HG03565 (cell line): ENCODE data around the gene SMIM21.

Experiments used
- ATAC-seq: cut with Tn5 transposase; IDR thresholded peaks from one replicate; pipeline ENCODE4 v1.9.1; 2021; ENCODE audit warnings: mild to moderate bottlenecking, moderate library complexity; ENCODE audit not compliant: unreplicated experiment

SMIM21 gene

GRCh38 chr18:75427603-75428002 lies at the start of gene SMIM21:
Gene SMIM21 (minus strand): TSS chr18:75427703. CDS start chr18:75427563, 140 bp downstream.
- no peak for ATAC-seq

GRCh38 chr18:75475228-75475627 lies 47.7 kb upstream of the SMIM21 start:
- no peak for ATAC-seq

GRCh38 chr18:75474332-75474731 lies 46.8 kb upstream of the SMIM21 start:
- no peak for ATAC-seq

GRCh38 chr18:75473316-75473715 lies 45.8 kb upstream of the SMIM21 start:
- ATAC-seq, result no peak

GRCh38 chr18:75472906-75473305 lies 45.4 kb upstream of the SMIM21 start:
- no peak for ATAC-seq

GRCh38 chr18:75472396-75472795 lies 44.9 kb upstream of the SMIM21 start:
- no peak for ATAC-seq

- no peak for ATAC-seq
These were observed 44.3 kb upstream of the SMIM21 start for GRCh38 chr18:75471850-75472249.

- no peak for ATAC-seq
These were observed 40.3 kb upstream of the SMIM21 start for GRCh38 chr18:75467851-75468250.

GRCh38 chr18:75467281-75467795 lies 39.8 kb upstream of the SMIM21 start:
- ATAC-seq, result no peak

GRCh38 chr18:75464356-75464755 lies 36.9 kb upstream of the SMIM21 start:
- ATAC-seq, result no peak

GRCh38 chr18:75462178-75462832 lies 34.8 kb upstream of the SMIM21 start:
- no peak for ATAC-seq

- no peak for ATAC-seq
These were observed 28.7 kb upstream of the SMIM21 start for GRCh38 chr18:75456199-75456631.

GRCh38 chr18:75455249-75456198 lies 28.0 kb upstream of the SMIM21 start:
- ATAC-seq, result no peak

GRCh38 chr18:75454022-75454795 lies 26.7 kb upstream of the SMIM21 start:
- ATAC-seq, result no peak

- no peak for ATAC-seq
These were observed 23.4 kb upstream of the SMIM21 start for GRCh38 chr18:75450906-75451305.

GRCh38 chr18:75441896-75442295 lies 14.4 kb upstream of the SMIM21 start:
- no peak for ATAC-seq

GRCh38 chr18:75439348-75439747 lies 11.8 kb upstream of the SMIM21 start:
- no peak for ATAC-seq

GRCh38 chr18:75438891-75439290 lies 11.4 kb upstream of the SMIM21 start:
- ATAC-seq, result no peak

GRCh38 chr18:75437979-75438378 lies 10.5 kb upstream of the SMIM21 start:
- no peak for ATAC-seq

GRCh38 chr18:75433098-75433497 lies 5.6 kb upstream of the SMIM21 start:
- ATAC-seq, result no peak

GRCh38 chr18:75429975-75430374 lies 2.5 kb upstream of the SMIM21 start:
- ATAC-seq, result no peak
